Iris pigment epithelial cell (primary cell): ENCODE data around the gene POLR3H.

ENCODE experiments used
- DNase-seq: peaks from one replicate; pipeline ENCODE4 v3.0.0-alpha.2; 2011; ENCODE audit warnings: low read depth

POLR3H gene

DNA sequence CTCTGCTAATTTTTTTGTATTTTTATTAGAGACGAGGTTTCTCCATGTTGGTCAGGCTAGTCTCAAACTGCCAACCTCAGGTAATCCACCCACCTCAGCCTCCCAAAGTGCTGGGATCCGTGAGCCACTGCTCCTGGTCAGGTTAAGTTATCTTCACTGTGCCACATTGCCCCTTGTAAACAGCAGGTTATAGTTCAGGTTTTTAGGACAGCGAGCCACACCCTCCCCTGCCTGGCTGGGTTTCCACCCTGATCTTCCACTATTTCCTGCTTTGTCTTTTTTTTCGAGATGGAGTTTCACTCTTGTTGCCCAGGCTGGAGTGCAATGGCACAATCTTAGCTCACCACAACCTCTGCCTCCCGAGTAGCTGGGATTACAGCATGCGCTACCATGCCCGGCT is 59.2 kb downstream of the POLR3H start:
- DNase-seq = no peak

DNA sequence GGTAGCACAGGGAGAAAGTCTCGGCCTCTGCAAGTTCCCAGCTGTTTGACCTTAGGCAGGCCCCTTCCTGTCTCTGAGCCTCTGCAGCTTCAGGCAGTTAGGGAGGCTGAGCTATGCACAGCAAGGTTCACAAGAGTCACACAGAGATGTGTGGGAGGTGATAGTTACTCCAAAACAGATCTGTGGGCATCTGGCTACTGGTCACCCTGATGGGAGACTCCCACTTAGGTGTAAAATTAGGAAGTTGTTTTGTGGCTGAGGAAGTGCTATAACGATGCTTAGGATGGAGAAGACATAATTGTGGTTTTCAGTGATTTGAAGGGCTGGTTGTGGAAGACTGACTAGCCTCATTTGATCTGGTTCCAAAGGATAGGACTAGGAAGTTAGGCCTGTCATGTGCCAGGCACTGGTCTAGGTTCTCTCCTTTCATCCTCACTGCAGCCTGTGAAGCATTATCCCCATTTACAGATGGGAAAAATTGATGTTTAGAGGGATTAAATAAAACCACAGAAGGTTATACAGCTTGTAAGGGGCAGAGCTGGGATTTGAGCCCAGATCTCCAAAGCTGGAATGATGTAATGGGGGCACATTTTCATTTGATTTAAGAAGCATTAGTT is 61.8 kb downstream of the POLR3H start:
- peak; percentile 69 for DNase-seq

DNA sequence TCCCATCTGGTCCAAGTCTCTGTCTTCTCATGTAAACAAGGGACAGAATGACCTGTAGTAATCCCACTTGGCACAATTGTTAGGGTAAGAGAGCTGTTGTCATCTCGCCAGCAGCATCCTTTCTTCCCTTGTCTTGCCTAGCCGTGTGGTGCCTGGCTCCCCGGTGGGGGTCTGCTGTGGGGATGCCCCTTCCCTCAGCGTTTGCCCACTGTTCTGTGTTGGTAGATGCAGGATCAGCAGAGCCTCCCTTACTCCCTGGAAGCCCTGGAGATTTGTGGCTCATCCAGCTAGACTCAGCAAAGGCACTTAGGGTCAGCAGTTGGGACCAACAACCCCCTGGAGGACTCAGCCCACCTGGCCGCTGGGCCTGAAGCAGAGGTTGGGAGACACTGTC is 62.3 kb downstream of the POLR3H start:
- DNase-seq = no peak

DNA sequence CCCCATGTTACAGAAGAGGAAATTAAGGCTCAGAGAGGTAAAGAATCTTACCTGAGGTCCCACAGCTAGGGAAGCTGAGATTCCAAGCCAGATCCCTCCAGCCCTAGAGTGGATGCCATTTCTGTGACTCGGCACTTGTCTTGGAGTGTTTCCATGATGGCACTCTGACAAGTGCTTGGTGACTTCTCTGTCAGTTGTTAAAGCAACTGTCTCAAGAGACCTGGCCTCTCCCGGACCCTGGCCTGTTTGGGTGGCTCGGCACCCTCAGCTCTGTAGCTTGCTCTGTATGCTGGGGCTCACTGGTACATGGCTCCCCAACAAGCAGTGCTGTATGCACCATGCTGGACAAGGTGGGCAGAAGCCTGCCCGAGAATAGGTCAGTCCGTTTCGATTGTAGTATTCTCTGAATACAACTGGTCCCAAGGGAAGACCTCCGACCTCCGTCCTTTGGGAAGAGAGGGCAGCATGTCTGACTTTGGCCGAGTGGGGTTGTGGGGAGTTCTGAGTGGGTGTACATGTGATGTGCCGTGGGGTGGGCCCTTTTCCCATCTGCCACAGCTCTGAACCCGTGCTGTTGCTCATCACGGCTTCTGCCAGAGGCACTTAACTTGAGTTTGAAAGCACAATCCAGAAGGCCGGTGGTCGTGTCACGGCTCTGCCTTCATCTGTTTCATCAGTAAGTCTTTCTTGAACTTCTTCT is 63.0 kb downstream of the POLR3H start:
- no peak for DNase-seq

DNA sequence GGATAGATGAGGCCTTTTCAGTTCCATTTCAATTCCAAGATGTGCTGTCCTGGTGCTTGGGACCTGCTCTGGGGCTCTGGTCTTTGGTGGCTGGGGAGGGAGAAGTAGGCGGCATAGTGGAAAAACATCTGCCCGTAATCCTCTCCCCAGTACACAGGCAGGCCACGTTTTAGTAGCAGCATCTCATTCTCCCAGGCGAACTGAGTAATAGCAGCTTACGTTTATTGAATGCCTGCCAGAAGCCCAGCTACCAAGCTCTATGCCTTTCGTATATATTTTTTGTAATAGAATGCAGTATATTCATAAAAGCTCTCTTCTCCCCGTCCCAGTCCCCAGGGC is 63.9 kb downstream of the POLR3H start:
- peak; percentile 94 for DNase-seq

DNA sequence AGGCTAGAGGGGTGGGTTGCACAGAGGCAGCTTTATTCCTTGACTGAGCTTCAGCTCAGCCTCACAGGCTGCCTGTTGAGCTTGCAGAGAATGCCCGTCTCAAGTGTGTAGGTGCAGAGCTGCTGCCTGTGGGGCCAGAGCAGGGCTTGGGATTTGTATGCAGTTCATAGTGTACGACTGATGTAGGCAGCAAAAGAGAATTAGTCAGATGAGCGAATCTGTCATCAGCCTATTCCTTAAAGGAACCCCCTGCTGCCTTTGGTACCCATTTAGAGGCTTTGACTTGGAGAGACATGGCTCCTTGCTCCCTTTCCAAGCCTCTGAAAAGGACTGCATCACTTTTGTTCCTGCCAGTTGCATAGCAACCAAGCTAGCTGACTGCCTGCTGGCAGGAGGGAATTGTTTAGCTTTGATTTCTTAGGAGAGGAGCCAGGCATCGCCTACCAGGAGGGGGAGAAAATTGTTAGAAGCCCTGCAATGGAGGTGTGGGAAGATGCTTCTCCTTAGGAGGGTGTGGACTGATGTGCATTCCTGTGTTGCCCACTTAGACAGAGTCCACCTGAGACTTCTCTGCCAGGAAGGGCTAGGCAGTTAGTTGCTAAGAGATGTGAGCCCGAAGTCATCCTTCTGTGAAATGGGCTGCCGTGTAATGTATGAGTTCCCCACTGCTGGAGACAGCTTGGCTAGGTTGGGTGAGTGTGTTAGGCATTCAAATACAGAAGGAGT is 64.4 kb downstream of the POLR3H start:
- peak; percentile 49 for DNase-seq

DNA sequence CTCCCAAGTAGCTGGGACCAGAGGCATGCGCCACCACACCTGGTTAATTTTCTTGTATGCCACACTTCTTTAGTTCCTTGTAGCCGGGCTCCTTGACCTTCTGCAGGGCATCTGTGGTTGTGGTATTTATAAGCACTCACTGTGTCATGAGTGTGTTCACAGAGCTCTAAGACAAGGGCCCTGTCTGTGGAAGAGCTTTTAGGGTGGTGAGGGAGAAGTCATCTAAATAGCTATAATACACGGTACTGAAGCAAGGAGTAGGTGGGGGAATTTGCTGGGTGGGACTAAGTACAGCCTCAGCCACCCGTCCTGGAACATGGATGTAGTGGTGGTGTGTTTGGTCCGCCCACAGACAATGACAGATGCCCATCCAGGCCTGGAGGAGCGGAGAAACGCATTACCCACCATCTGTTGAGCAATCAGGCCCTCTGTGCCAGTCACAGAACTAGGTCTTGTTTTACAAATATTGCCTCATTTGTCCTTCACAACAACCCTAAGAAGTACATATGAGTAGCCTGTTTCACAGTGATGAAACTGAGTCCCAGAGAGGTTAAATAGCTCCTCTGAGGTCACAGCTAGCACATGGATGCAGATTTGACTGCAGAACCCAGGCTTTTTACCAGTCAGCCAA is 65.3 kb downstream of the POLR3H start:
- peak; percentile 71 for DNase-seq

DNA sequence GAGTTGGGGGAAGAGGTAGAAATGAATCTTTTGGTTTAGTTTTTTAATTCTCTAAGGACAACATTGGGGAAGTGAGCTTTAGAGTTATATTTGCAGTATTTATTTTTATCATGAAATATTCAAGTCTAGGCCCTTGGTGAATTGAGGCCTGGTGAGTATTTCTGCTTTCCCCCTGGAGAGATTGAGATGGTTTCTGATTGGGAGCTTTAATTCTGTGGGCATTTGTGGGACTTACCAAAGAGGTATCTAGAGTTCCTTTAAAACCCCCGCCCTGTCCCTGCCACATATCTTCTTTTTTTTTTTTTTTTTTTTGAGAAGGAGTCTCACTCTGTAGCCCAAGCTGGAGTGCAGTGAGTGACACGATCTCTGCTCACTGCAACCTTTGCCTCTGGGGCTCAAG is 65.8 kb downstream of the POLR3H start:
- no peak for DNase-seq
